GM23338 (cell line): ENCODE results near the gene POLE.

Experiments
- EZH2 ChIP-seq: fragments of 200-600 bp; sonication (generic); IDR thresholded peaks from one replicate; pipeline ENCODE4 v1.8.0; 2017; ENCODE audit warnings: antibody characterized with exemption, mild to moderate bottlenecking, low read depth; ENCODE audit not compliant: unreplicated experiment
- NANOG ChIP-seq: IDR thresholded peaks from 2 replicates; pipeline ENCODE4 v1.6.1; 2016; ENCODE audit warnings: antibody characterized with exemption, borderline replicate concordance
- POLR2AphosphoS5 ChIP-seq: IDR thresholded peaks from 2 replicates; pipeline ENCODE4 v1.6.1; 2016; ENCODE audit warnings: antibody characterized with exemption, low read depth
- TF ChIP-seq, protein P1 (sequence below), 2 experiments: fragments of 200-600 bp in 1 of 2; sonication (generic) in 1 of 2; conservative IDR thresholded peaks; 2 replicates each; pipeline versions ENCODE4 v1.5.1 to v1.6.1; 2016 to 2017; ENCODE audit warnings: antibody characterized with exemption in 2 of 2, low read depth in 2 of 2, mild to moderate bottlenecking in 2 of 2, moderate library complexity in 1 of 2
- TF ChIP-seq, protein P2 (sequence below): IDR thresholded peaks from 2 replicates; pipeline ENCODE4 v1.6.1; 2016; ENCODE audit warnings: antibody characterized with exemption

GRCh38 chr12:132621657-132622435 is 65.3 kb downstream of the POLE start:
- TF ChIP-seq, protein P1, sequence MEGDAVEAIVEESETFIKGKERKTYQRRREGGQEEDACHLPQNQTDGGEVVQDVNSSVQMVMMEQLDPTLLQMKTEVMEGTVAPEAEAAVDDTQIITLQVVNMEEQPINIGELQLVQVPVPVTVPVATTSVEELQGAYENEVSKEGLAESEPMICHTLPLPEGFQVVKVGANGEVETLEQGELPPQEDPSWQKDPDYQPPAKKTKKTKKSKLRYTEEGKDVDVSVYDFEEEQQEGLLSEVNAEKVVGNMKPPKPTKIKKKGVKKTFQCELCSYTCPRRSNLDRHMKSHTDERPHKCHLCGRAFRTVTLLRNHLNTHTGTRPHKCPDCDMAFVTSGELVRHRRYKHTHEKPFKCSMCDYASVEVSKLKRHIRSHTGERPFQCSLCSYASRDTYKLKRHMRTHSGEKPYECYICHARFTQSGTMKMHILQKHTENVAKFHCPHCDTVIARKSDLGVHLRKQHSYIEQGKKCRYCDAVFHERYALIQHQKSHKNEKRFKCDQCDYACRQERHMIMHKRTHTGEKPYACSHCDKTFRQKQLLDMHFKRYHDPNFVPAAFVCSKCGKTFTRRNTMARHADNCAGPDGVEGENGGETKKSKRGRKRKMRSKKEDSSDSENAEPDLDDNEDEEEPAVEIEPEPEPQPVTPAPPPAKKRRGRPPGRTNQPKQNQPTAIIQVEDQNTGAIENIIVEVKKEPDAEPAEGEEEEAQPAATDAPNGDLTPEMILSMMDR (conservative IDR thresholded peaks at IDR 0.05; ENCODE audit: low read depth in 2 of 2): no peak
- peak; percentile 37; the same call in 1 of the 2 replicates for TF ChIP-seq POLR2AphosphoS5
- TF ChIP-seq, protein P2, sequence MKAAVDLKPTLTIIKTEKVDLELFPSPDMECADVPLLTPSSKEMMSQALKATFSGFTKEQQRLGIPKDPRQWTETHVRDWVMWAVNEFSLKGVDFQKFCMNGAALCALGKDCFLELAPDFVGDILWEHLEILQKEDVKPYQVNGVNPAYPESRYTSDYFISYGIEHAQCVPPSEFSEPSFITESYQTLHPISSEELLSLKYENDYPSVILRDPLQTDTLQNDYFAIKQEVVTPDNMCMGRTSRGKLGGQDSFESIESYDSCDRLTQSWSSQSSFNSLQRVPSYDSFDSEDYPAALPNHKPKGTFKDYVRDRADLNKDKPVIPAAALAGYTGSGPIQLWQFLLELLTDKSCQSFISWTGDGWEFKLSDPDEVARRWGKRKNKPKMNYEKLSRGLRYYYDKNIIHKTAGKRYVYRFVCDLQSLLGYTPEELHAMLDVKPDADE: no peak
- TF ChIP-seq NANOG: no peak
- no peak for TF ChIP-seq EZH2
